ENCODE results near the gene CYP1A1. TPM values are rescaled to one million over a fixed set of nuclear protein-coding genes. Genes with fewer than 3 reads are reported as not detected.

Gene CYP1A1
- total RNA-seq, 2 experiments from 2014 or later, result 0.29 TPM; not detected in 1

GRCh38 chr15:74735305-74735704 is 10.0 kb upstream of the CYP1A1 start:
- no peaks in the 10 kb centered on the region for H3K9me3 ChIP-seq (ENCODE audit: low read length)
- DNase-seq (ENCODE audit: low spot score), result no peak
- H3K4me2 ChIP-seq (ENCODE audit: low read length), result no peak overlapping the region
- no peak overlapping the region for H3K4me3 ChIP-seq (ENCODE audit: low read depth, low read length, poor library complexity, severe bottlenecking)
- ChIA-PET POLR2A (no interaction called here), CTCF (ENCODE audit: unreplicated experiment) (no interaction called here)
- no peaks in the 10 kb centered on the region for H3K9me2 ChIP-seq (ENCODE audit: insufficient read depth, low read length)
- H2AFZ ChIP-seq (ENCODE audit: low read length), result no peak overlapping the region
- H3K79me2 ChIP-seq (ENCODE audit: insufficient read depth, low read depth, low read length), result no peaks in the 10 kb centered on the region
- H4K20me1 ChIP-seq (ENCODE audit: insufficient read depth, low read length), result no peaks in the 10 kb centered on the region; the same call in 1 of the 2 replicates
- H3K27ac ChIP-seq (ENCODE audit: low read depth, low read length, poor library complexity, severe bottlenecking), result no peak overlapping the region
- H3K4me1 ChIP-seq (ENCODE audit: insufficient read depth, low read length, poor library complexity, severe bottlenecking), result no peaks in the 10 kb centered on the region
- no peak for TF ChIP-seq EZH2phosphoT487 (IDR thresholded peaks at IDR 0.05; ENCODE audit: borderline replicate concordance, low read depth, low read length)
- TF ChIP-seq CTCF (conservative IDR thresholded peaks at IDR 0.05; ENCODE audit: low read length), result no peak
- H3K36me3 ChIP-seq (ENCODE audit: insufficient read depth, low read length), result no peaks in the 10 kb centered on the region
- intact Hi-C loops (cut with micrococcal nuclease; ENCODE audit: unreplicated experiment), result no loop called here
- no TSS peak for BruUV-seq (replicated peaks)

GRCh38 chr15:74733269-74733668 is 7.9 kb upstream of the CYP1A1 start:
- DNase-seq (ENCODE audit: low spot score), result no peak
- Histone ChIP-seq H3K9me2 (ENCODE audit: insufficient read depth, low read length) (no peaks in the 10 kb centered on the region), H3K27ac (ENCODE audit: low read depth, low read length, poor library complexity, severe bottlenecking) (no peak overlapping the region), H2AFZ (ENCODE audit: low read length) (no peak overlapping the region), H3K4me2 (ENCODE audit: low read length) (no peak overlapping the region), H3K9me3 (ENCODE audit: low read length) (no peaks in the 10 kb centered on the region), H3K4me3 (ENCODE audit: low read depth, low read length, poor library complexity, severe bottlenecking) (no peak overlapping the region), H4K20me1 (ENCODE audit: insufficient read depth, low read length) (no peaks in the 10 kb centered on the region; the same call in 1 of the 2 replicates), H3K36me3 (ENCODE audit: insufficient read depth, low read length) (no peaks in the 10 kb centered on the region), H3K79me2 (ENCODE audit: insufficient read depth, low read depth, low read length) (no peaks in the 10 kb centered on the region), H3K4me1 (ENCODE audit: insufficient read depth, low read length, poor library complexity, severe bottlenecking) (no peaks in the 10 kb centered on the region)
- no peak for TF ChIP-seq EZH2phosphoT487 (IDR thresholded peaks at IDR 0.05; ENCODE audit: borderline replicate concordance, low read depth, low read length)
- no peak for TF ChIP-seq CTCF (conservative IDR thresholded peaks at IDR 0.05; ENCODE audit: low read length)
- ChIA-PET CTCF (ENCODE audit: unreplicated experiment) (no interaction called here), POLR2A (no interaction called here)
- intact Hi-C loops (cut with micrococcal nuclease; ENCODE audit: unreplicated experiment), result no loop called here
- no TSS peak for BruUV-seq (replicated peaks)

GRCh38 chr15:74732846-74733245 is 7.5 kb upstream of the CYP1A1 start:
- ChIA-PET CTCF (ENCODE audit: unreplicated experiment) (no interaction called here), POLR2A (no interaction called here)
- Histone ChIP-seq H3K27ac (ENCODE audit: low read depth, low read length, poor library complexity, severe bottlenecking) (no peak overlapping the region), H3K4me1 (ENCODE audit: insufficient read depth, low read length, poor library complexity, severe bottlenecking) (no peaks in the 10 kb centered on the region), H2AFZ (ENCODE audit: low read length) (no peak overlapping the region), H4K20me1 (ENCODE audit: insufficient read depth, low read length) (no peaks in the 10 kb centered on the region; the same call in 1 of the 2 replicates), H3K4me2 (ENCODE audit: low read length) (no peak overlapping the region), H3K4me3 (ENCODE audit: low read depth, low read length, poor library complexity, severe bottlenecking) (no peak overlapping the region), H3K79me2 (ENCODE audit: insufficient read depth, low read depth, low read length) (no peaks in the 10 kb centered on the region), H3K9me2 (ENCODE audit: insufficient read depth, low read length) (no peaks in the 10 kb centered on the region), H3K36me3 (ENCODE audit: insufficient read depth, low read length) (no peaks in the 10 kb centered on the region), H3K9me3 (ENCODE audit: low read length) (no peaks in the 10 kb centered on the region)
- no TSS peak for BruUV-seq (replicated peaks)
- TF ChIP-seq EZH2phosphoT487 (IDR thresholded peaks at IDR 0.05; ENCODE audit: borderline replicate concordance, low read depth, low read length), result no peak
- no peak for TF ChIP-seq CTCF (conservative IDR thresholded peaks at IDR 0.05; ENCODE audit: low read length)
- intact Hi-C loops (cut with micrococcal nuclease; ENCODE audit: unreplicated experiment), result no loop called here
- no peak for DNase-seq (ENCODE audit: low spot score)
